HEK293 (cell line): ENCODE results near the gene THSD4.
A peak's percentile ranks its signal among the peaks of the same experiment; 100 is the strongest.

Experiments used
- CTCF ChIA-PET: fragments of 350-600 bp; formaldehyde crosslinking; extraction: SDS; loops from one replicate; lab custom pipeline; 2021; ENCODE audit warnings: antibody characterized with exemption; lab: Yijun Ruan, JAX
- POLR2A ChIA-PET: fragments of 300-600 bp; formaldehyde crosslinking; extraction: SDS; loops from one replicate; lab custom pipeline; 2020; ENCODE audit warnings: antibody characterized with exemption, inconsistent platforms; lab: Yijun Ruan, JAX
- H3K27ac ChIP-seq: fragments of 200-500 bp; sonication (Bioruptor generic); 2 replicates; pipeline ENCODE4 v1.5.1; 2014; ENCODE audit warnings: low read depth, low read length, control low read depth, inconsistent platforms; ENCODE audit errors: extremely low read depth
- H3K36me3 ChIP-seq, 2 experiments: fragments of 200-500 bp in 1 of 2; sonication (Bioruptor generic) in 1 of 2; 1 replicate in 1 of 2; 2 replicates in 1 of 2; pipeline ENCODE4 v1.5.1; 2014 to 2017; ENCODE audit warnings: inconsistent platforms in 2 of 2, low read length in 2 of 2; ENCODE audit not compliant: control insufficient read depth in 2 of 2, insufficient read depth in 1 of 2
- H3K4me1 ChIP-seq: fragments of 200-500 bp; sonication (Bioruptor generic); 2 replicates; pipeline ENCODE4 v1.5.1; 2014; ENCODE audit warnings: mild to moderate bottlenecking, low read length, inconsistent platforms; ENCODE audit not compliant: control insufficient read depth, insufficient read depth
- H3K4me3 ChIP-seq: 2 replicates; pipeline ENCODE4 v1.5.1; 2011; ENCODE audit warnings: low read depth, mild to moderate bottlenecking, control low read depth, low read length, moderate library complexity
- H3K9me3 ChIP-seq: fragments of 200-500 bp; sonication (Bioruptor generic); 2 replicates; pipeline ENCODE4 v1.5.1; 2014; ENCODE audit warnings: low read depth, low read length, inconsistent platforms; ENCODE audit not compliant: control insufficient read depth, insufficient read depth
- EGR2 ChIP-seq: fragments of 450-650 bp; formaldehyde crosslinking; IDR thresholded peaks from 2 replicates; pipeline ENCODE4 v1.5.1; 2016; ENCODE audit warnings: low read depth, missing biosample characterization, missing genetic modification characterization
- FEZF1 ChIP-seq: fragments of 450-650 bp; formaldehyde crosslinking; IDR thresholded peaks from 2 replicates; pipeline ENCODE4 v1.5.1; 2016; ENCODE audit warnings: missing biosample characterization, missing genetic modification characterization
- HOXA7 ChIP-seq: sonication (generic); formaldehyde crosslinking; IDR thresholded peaks from 2 replicates; pipeline ENCODE4 v1.8.1; 2022; ENCODE audit warnings: missing genetic modification reagents, borderline replicate concordance
- HOXC10 ChIP-seq: sonication (generic); formaldehyde crosslinking; IDR thresholded peaks from 2 replicates; pipeline ENCODE4 v1.8.1; 2023; ENCODE audit warnings: mild to moderate bottlenecking, missing genetic modification reagents
- KLF10 ChIP-seq: fragments of 450-650 bp; IDR thresholded peaks from 2 replicates; pipeline ENCODE4 v1.5.1; 2018; ENCODE audit warnings: missing biosample characterization, mild to moderate bottlenecking, missing genetic modification characterization
- PRDM6 ChIP-seq: fragments of 450-650 bp; formaldehyde crosslinking; IDR thresholded peaks from 2 replicates; pipeline ENCODE4 v1.5.1; 2017; ENCODE audit warnings: missing biosample characterization, missing genetic modification characterization
- SP7 ChIP-seq: fragments of 450-650 bp; formaldehyde crosslinking; IDR thresholded peaks from 2 replicates; pipeline ENCODE4 v1.5.1; 2016; ENCODE audit warnings: missing biosample characterization, missing genetic modification characterization
- ZBTB48 ChIP-seq: fragments of 450-650 bp; formaldehyde crosslinking; IDR thresholded peaks from 2 replicates; pipeline ENCODE4 v1.5.1; 2016; ENCODE audit warnings: missing biosample characterization, missing genetic modification characterization
- ZNF132 ChIP-seq: fragments of 450-650 bp; formaldehyde crosslinking; IDR thresholded peaks from 2 replicates; pipeline ENCODE4 v1.5.1; 2017; ENCODE audit warnings: missing biosample characterization, missing genetic modification characterization, borderline replicate concordance
- ZNF140 ChIP-seq: fragments of 450-650 bp; formaldehyde crosslinking; IDR thresholded peaks from 2 replicates; pipeline ENCODE4 v1.5.1; 2016; ENCODE audit warnings: missing biosample characterization, missing genetic modification characterization
- ZNF155 ChIP-seq: fragments of 450-650 bp; formaldehyde crosslinking; IDR thresholded peaks from 2 replicates; pipeline ENCODE4 v1.5.1; 2016; ENCODE audit warnings: missing biosample characterization, missing genetic modification characterization
- ZNF157 ChIP-seq: fragments of 450-650 bp; formaldehyde crosslinking; IDR thresholded peaks from 2 replicates; pipeline ENCODE4 v1.5.1; 2016; ENCODE audit warnings: missing biosample characterization, missing genetic modification characterization
- ZNF221 ChIP-seq: fragments of 450-650 bp; formaldehyde crosslinking; IDR thresholded peaks from 2 replicates; pipeline ENCODE4 v1.5.1; 2017; ENCODE audit warnings: missing biosample characterization, missing genetic modification characterization, borderline replicate concordance
- ZNF280D ChIP-seq: fragments of 450-650 bp; formaldehyde crosslinking; IDR thresholded peaks from 2 replicates; pipeline ENCODE4 v1.5.1; 2016; ENCODE audit warnings: missing biosample characterization, missing genetic modification characterization
- ZNF341 ChIP-seq: fragments of 450-650 bp; formaldehyde crosslinking; IDR thresholded peaks from 2 replicates; pipeline ENCODE4; 2016; ENCODE audit warnings: low read depth, missing biosample characterization, missing genetic modification characterization
- ZNF433 ChIP-seq: fragments of 450-650 bp; formaldehyde crosslinking; IDR thresholded peaks from 2 replicates; pipeline ENCODE4 v1.5.1; 2016; ENCODE audit warnings: missing biosample characterization, missing genetic modification characterization, low read depth
- ZNF580 ChIP-seq: fragments of 450-650 bp; formaldehyde crosslinking; IDR thresholded peaks from 2 replicates; pipeline ENCODE4 v1.5.1; 2016; ENCODE audit warnings: missing biosample characterization, missing genetic modification characterization
- ZSCAN16 ChIP-seq: fragments of 450-650 bp; formaldehyde crosslinking; IDR thresholded peaks from 2 replicates; pipeline ENCODE4 v1.5.1; 2016; ENCODE audit warnings: missing biosample characterization, missing genetic modification characterization
- TF ChIP-seq, protein P1 (sequence below): fragments of 450-650 bp; formaldehyde crosslinking; IDR thresholded peaks from 2 replicates; pipeline ENCODE4 v1.5.1; 2016; ENCODE audit warnings: missing biosample characterization, missing genetic modification characterization
- TF ChIP-seq, protein P2 (sequence below): fragments of 450-650 bp; formaldehyde crosslinking; IDR thresholded peaks from 2 replicates; pipeline ENCODE4 v1.5.1; 2016; ENCODE audit warnings: missing biosample characterization, missing genetic modification characterization
- TF ChIP-seq, protein P3 (sequence below): fragments of 450-650 bp; formaldehyde crosslinking; optimal IDR thresholded peaks from 2 replicates; pipeline ENCODE3; 2016; ENCODE audit warnings: missing biosample characterization, mild to moderate bottlenecking, missing genetic modification characterization

THSD4 gene

DNA sequence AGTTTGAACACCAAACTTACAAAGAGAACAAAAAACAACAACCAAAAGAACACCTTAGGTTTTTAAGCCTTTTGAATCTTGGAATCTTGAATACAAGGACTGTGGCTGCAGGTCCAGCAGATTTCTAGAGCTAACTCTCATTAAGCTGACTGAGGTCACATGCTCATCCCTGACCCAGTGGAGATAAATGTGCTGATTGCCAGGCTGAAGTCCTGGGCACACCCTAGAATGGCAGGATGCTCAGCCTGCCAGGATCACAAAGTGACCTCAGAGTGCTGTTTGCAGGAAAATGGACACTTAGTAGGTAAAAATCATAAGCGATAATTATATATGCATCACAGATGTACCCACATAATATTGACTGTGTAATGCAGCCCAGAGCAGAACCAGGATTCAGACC is 449.7 kb downstream of the THSD4 start (continued):
- TF ChIP-seq, protein P1, sequence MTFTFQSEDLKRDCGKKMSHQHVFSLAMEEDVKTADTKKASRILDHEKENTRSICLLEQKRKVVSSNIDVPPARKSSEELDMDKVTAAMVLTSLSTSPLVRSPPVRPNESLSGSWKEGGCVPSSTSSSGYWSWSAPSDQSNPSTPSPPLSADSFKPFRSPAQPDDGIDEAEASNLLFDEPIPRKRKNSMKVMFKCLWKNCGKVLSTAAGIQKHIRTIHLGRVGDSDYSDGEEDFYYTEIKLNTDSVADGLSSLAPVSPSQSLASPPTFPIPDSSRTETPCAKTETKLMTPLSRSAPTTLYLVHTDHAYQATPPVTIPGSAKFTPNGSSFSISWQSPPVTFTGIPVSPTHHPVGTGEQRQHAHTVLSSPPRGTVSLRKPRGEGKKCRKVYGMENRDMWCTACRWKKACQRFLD (tag by site-specific recombination), result no peak
- TF ChIP-seq, protein P2, sequence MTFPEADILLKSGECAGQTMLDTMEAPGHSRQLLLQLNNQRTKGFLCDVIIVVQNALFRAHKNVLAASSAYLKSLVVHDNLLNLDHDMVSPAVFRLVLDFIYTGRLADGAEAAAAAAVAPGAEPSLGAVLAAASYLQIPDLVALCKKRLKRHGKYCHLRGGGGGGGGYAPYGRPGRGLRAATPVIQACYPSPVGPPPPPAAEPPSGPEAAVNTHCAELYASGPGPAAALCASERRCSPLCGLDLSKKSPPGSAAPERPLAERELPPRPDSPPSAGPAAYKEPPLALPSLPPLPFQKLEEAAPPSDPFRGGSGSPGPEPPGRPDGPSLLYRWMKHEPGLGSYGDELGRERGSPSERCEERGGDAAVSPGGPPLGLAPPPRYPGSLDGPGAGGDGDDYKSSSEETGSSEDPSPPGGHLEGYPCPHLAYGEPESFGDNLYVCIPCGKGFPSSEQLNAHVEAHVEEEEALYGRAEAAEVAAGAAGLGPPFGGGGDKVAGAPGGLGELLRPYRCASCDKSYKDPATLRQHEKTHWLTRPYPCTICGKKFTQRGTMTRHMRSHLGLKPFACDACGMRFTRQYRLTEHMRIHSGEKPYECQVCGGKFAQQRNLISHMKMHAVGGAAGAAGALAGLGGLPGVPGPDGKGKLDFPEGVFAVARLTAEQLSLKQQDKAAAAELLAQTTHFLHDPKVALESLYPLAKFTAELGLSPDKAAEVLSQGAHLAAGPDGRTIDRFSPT, result no peak
- TF ChIP-seq, protein P3, sequence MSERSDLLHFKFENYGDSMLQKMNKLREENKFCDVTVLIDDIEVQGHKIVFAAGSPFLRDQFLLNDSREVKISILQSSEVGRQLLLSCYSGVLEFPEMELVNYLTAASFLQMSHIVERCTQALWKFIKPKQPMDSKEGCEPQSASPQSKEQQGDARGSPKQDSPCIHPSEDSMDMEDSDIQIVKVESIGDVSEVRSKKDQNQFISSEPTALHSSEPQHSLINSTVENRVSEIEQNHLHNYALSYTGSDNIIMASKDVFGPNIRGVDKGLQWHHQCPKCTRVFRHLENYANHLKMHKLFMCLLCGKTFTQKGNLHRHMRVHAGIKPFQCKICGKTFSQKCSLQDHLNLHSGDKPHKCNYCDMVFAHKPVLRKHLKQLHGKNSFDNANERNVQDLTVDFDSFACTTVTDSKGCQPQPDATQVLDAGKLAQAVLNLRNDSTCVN, result no peak
- no peak for TF ChIP-seq EGR2 (tag by site-specific recombination)
- TF ChIP-seq ZNF140 (tag by site-specific recombination), result no peak
- TF ChIP-seq ZNF433 (tag by site-specific recombination), result no peak
- no peak for TF ChIP-seq ZNF221 (tag by site-specific recombination)
- no peak for TF ChIP-seq KLF10 (tag by site-specific recombination)
- TF ChIP-seq ZNF341, result no peak
- TF ChIP-seq ZSCAN16 (tag by site-specific recombination), result no peak
- no peak for TF ChIP-seq ZNF155 (tag by site-specific recombination)
- TF ChIP-seq ZNF157 (tag by site-specific recombination), result no peak

- CTCF ChIA-PET, result interaction anchor here (0.7 to 1.2 kb wide), 2 partner anchors 10 to 178 kb away, joined by 3 to 9 read pairs; no protein-coding TSS in a partner anchor
- no peaks in the 10 kb centered on the region for H3K36me3 ChIP-seq
Measured at GRCh38 chr15:71565631-71566160, 450.4 kb downstream of the THSD4 start.

More at GRCh38 chr15:71565631-71566160, 450.4 kb downstream of the THSD4 start:
- Histone ChIP-seq H3K27ac (no peak overlapping the region), H3K9me3 (no peaks in the 10 kb centered on the region), H3K4me1 (peaks cover 6% of the 10 kb centered on the region; the same call in 1 of the 2 replicates), H3K4me3 (no peak overlapping the region)
- no peak for TF ChIP-seq ZNF580 (tag by site-specific recombination)
- no peak for TF ChIP-seq FEZF1 (tag by site-specific recombination)
- TF ChIP-seq HOXA7, result no peak
- TF ChIP-seq EGR2 (tag by site-specific recombination), result no peak
- peak; percentile 50 for TF ChIP-seq PRDM6
- peak; percentile 48; the same call in 1 of the 2 replicates for TF ChIP-seq SP7
- no peak for TF ChIP-seq ZNF132
- TF ChIP-seq HOXC10 (CRISPR knock-in tag), result no peak
- 0 out of 2 replicates have a peak, but pooled peaks have one; percentile 21 for TF ChIP-seq ZBTB48
- no peak for TF ChIP-seq ZNF280D
- POLR2A ChIA-PET, result no interaction called here
